Endothelial cell of umbilical vein (primary cell): Measurements from ENCODE around the gene LMAN2. TPM values are rescaled to one million over a fixed set of nuclear protein-coding genes. Genes with fewer than 3 reads are reported as not detected.

Source experiments
- BruUV-seq: library from RNA; stranded (reverse); fragments of 400-500 nt; replicated peaks from 2 replicates; lab custom pipeline; 2021; lab: Mats Ljungman, UMichigan
- CTCF ChIA-PET: fragments of 300-600, 350-600 bp; sonication (Branson Sonifier 250); formaldehyde crosslinking; loops from one replicate; lab custom pipeline; 2021; ENCODE audit warnings: antibody characterized with exemption, inconsistent platforms; lab: Charles Lee
- POLR2A ChIA-PET: fragments of 300-600, 350-600 bp; sonication (Branson Sonifier 250); formaldehyde crosslinking; loops from one replicate; lab custom pipeline; 2021; ENCODE audit warnings: antibody characterized with exemption, inconsistent platforms; lab: Charles Lee
- DNase-seq: peaks from one replicate; pipeline ENCODE4 v3.0.0-alpha.2; 2011; ENCODE audit warnings: low read depth, low spot score
- FAIRE-seq: peaks from 2 replicates; lab custom pipeline; 2011; peaks lifted over from hg19 to GRCh38; lab: Jason Lieb, UNC
- H2AFZ ChIP-seq: 2 replicates; pipeline ENCODE4 v1.6.0; 2012; ENCODE audit warnings: low read depth, low read length, control low read depth, inconsistent platforms
- H3K27ac ChIP-seq: 2 replicates; pipeline ENCODE4 v1.5.1; 2011; ENCODE audit warnings: low read depth, mild to moderate bottlenecking, control low read depth, low read length, moderate library complexity; ENCODE audit not compliant: insufficient read depth
- H3K27me3 ChIP-seq, 2 experiments: 2 replicates each; pipeline versions ENCODE4 v1.6.0 to v1.6.1; 2011; ENCODE audit warnings: low read length in 2 of 2, mixed read lengths in 1 of 2; ENCODE audit not compliant: control insufficient read depth in 2 of 2, insufficient read depth in 2 of 2
- H3K36me3 ChIP-seq, 2 experiments: 2 replicates in 1 of 2; 3 replicates in 1 of 2; pipeline ENCODE4 v1.5.1; 2011; ENCODE audit warnings: low read length in 2 of 2, mild to moderate bottlenecking in 1 of 2, moderate library complexity in 1 of 2; ENCODE audit not compliant: control insufficient read depth in 2 of 2, insufficient read depth in 2 of 2; ENCODE audit errors: extremely low read depth in 1 of 2
- H3K4me1 ChIP-seq: 3 replicates; pipeline ENCODE4 v1.5.1; 2011; ENCODE audit warnings: mild to moderate bottlenecking, low read length; ENCODE audit not compliant: control insufficient read depth, insufficient read depth; ENCODE audit errors: extremely low read depth
- H3K4me2 ChIP-seq: 2 replicates; pipeline ENCODE4 v1.6.1; 2011; ENCODE audit warnings: low read length, control low read depth, mixed read lengths; ENCODE audit not compliant: insufficient read depth
- H3K4me3 ChIP-seq, 3 experiments: fragments of 200-600 bp in 1 of 3; sonication (generic), shearing (Covaris generic) in 1 of 3; replicated peaks in 1 of 3; 2 replicates each; pipeline ENCODE4 v1.5.1; 2011 to 2016; ENCODE audit warnings: control low read depth in 3 of 3, low read length in 3 of 3, mild to moderate bottlenecking in 2 of 3, inconsistent platforms in 1 of 3, low read depth in 1 of 3, moderate library complexity in 1 of 3; ENCODE audit not compliant: insufficient read depth in 1 of 3
- H3K79me2 ChIP-seq: 2 replicates; pipeline ENCODE4 v1.6.0; 2012; ENCODE audit warnings: low read length, inconsistent platforms; ENCODE audit not compliant: control insufficient read depth, insufficient read depth
- H3K9ac ChIP-seq: replicated peaks from 2 replicates; pipeline ENCODE3; 2011; ENCODE audit warnings: low read length, control low read depth; ENCODE audit not compliant: insufficient read depth; ENCODE audit errors: extremely low read depth
- H3K9me1 ChIP-seq: replicated peaks from 3 replicates; pipeline ENCODE4 v1.6.0; 2011; ENCODE audit warnings: mild to moderate bottlenecking, low read length; ENCODE audit not compliant: control insufficient read depth, insufficient read depth; ENCODE audit errors: extremely low read depth
- H3K9me3 ChIP-seq: replicated peaks from 2 replicates; pipeline ENCODE4 v1.5.1; 2012; ENCODE audit warnings: low read length, inconsistent platforms; ENCODE audit not compliant: control insufficient read depth, insufficient read depth
- H4K20me1 ChIP-seq: replicated peaks from 2 replicates; pipeline ENCODE3; 2011; ENCODE audit warnings: mild to moderate bottlenecking, low read length; ENCODE audit not compliant: control insufficient read depth, insufficient read depth; ENCODE audit errors: extremely low read depth
- GATA2 ChIP-seq: IDR thresholded peaks from 2 replicates; pipeline ENCODE4 v1.7.0; 2011; ENCODE audit warnings: low read depth, mild to moderate bottlenecking, moderate library complexity, mixed read lengths, low read length; ENCODE audit not compliant: insufficient read length, insufficient read depth
- JUN ChIP-seq: IDR thresholded peaks from 2 replicates; pipeline ENCODE4 v1.6.1; 2011; ENCODE audit warnings: borderline replicate concordance, low read depth; ENCODE audit not compliant: insufficient read length, insufficient read depth
- POLR2AphosphoS5 ChIP-seq: IDR thresholded peaks from 2 replicates; pipeline ENCODE4 v1.6.1; 2012; ENCODE audit warnings: low read depth, mild to moderate bottlenecking, control low read depth, low read length, moderate library complexity; ENCODE audit not compliant: insufficient read depth
- dilution Hi-C: fragments of 300-500 bp; cut with MboI; formaldehyde crosslinking; loops from one replicate; pipeline ENCODE4 v1.15.0; 2019; ENCODE audit warnings: low sequenced_read_pairs; ENCODE audit not compliant: extremely low pct_ligation_motif_present
- intact Hi-C: fragments of 100-400 bp; cut with micrococcal nuclease; formaldehyde crosslinking; loops from one replicate; pipeline ENCODE4 v1.10.0; 2022
- polyA plus RNA-seq, 4 experiments: library from polyadenylated mRNA; depleted of rRNA in 3 of 4; stranded (reverse) in 3 of 4; unstranded in 1 of 4; fragments of >200 nt; gene quantifications; 2 replicates each; pipeline versions ENCODE4 v1.2.1 to v1.2.3, GENCODE V29; 2011 to 2012; ENCODE audit warnings: missing spikeins in 1 of 4
- total RNA-seq: library from RNA; stranded (reverse); gene quantifications from 2 replicates; pipeline ENCODE4 v1.2.3, GENCODE V29; 2021
- TF ChIP-seq, protein P1 (sequence below), 2 donors: IDR thresholded peaks; 1 replicate in 1 of 2; 2 replicates in 1 of 2; pipeline ENCODE4 v1.5.1; 2011; ENCODE audit warnings: low read length in 2 of 2, mild to moderate bottlenecking in 2 of 2, moderate library complexity in 2 of 2, control low read depth in 1 of 2, inconsistent platforms in 1 of 2, low read depth in 1 of 2; ENCODE audit not compliant: insufficient read depth in 1 of 2; ENCODE audit errors: extremely low read depth in 1 of 2

Gene LMAN2
- total and polyA plus RNA-seq, 2 donors (not counting 3 experiments of a cell fraction or from before 2014, with no cell fraction given): 151 to 370 TPM

DNA sequence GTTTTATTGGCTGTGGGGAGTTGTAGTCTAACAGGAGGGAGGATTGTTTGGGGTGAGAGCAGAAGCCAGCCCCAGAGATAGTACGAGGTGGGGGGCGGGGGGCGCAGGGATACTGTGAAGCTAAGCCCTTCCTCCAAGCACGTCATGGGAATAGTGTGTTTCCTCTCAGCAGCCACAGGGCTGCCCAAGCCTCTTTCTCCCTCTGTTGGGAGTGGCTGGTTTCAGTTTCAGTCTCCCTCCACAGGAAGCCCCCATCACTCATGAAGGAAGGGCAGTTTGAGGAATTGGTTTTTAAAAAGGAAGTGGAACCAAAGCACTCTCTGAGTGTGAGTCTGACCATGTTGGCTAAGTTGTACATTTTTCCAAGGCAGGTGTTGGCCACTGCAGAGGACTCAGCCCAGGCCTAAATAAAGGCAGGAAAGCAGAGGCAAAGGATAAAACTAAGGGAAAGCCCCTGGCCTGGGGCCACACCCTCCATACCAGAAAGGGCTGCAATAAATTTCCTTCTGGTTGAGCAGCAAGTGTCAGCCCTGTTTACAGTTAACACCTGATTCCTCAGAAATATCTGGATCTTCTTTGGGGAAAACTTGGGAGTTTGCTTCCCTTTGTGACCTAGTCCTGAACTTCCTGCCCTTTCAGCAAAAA, 51.1 kb downstream of the LMAN2 start:
- ChIA-PET POLR2A (interaction anchor here (0.7 kb wide), 1 partner anchor 70 kb away, joined by 5 read pairs; no protein-coding TSS in a partner anchor), CTCF (interaction anchor here (0.6 to 4.8 kb wide), 3 partner anchors 9 to 187 kb away, joined by 3 to 30 read pairs (median 4); no protein-coding TSS in a partner anchor)
- Histone ChIP-seq H3K27ac (peak overlapping the region; percentile 42), H3K79me2 (peaks cover 29% of the 10 kb centered on the region), H3K4me2 (peak overlapping the region; percentile 34), H3K9ac (no peak overlapping the region), H3K9me1 (no peaks in the 10 kb centered on the region), H3K4me3 (no peak overlapping the region), H2AFZ (no peak overlapping the region), H4K20me1 (no peaks in the 10 kb centered on the region), H3K4me1 (peaks cover 45% of the 10 kb centered on the region), H3K9me3 (no peaks in the 10 kb centered on the region), H3K27me3 (no peaks in the 10 kb centered on the region), H3K36me3 (peaks cover 0 to 13% of the 10 kb centered on the region in 2 experiments)
- dilution Hi-C loops (no loop called here), intact Hi-C loops (loop anchor here (1.0 to 5.0 kb wide), 2 partner anchors 168 to 186 kb away; partner anchors contain the start of gene NSD1)
- DNase-seq (peak; percentile 93), FAIRE-seq (peak; percentile 86)
- BruUV-seq: no TSS peak
- TF ChIP-seq GATA2: no peak
- TF ChIP-seq JUN: no peak
- no peak for TF ChIP-seq POLR2AphosphoS5
- TF ChIP-seq, protein P1, sequence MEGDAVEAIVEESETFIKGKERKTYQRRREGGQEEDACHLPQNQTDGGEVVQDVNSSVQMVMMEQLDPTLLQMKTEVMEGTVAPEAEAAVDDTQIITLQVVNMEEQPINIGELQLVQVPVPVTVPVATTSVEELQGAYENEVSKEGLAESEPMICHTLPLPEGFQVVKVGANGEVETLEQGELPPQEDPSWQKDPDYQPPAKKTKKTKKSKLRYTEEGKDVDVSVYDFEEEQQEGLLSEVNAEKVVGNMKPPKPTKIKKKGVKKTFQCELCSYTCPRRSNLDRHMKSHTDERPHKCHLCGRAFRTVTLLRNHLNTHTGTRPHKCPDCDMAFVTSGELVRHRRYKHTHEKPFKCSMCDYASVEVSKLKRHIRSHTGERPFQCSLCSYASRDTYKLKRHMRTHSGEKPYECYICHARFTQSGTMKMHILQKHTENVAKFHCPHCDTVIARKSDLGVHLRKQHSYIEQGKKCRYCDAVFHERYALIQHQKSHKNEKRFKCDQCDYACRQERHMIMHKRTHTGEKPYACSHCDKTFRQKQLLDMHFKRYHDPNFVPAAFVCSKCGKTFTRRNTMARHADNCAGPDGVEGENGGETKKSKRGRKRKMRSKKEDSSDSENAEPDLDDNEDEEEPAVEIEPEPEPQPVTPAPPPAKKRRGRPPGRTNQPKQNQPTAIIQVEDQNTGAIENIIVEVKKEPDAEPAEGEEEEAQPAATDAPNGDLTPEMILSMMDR (IDR thresholded peaks at IDR 0.05; ENCODE audit: extremely low read depth in 1 of 2, insufficient read depth in 1 of 2, low read depth in 1 of 2, low read length in 2 of 2): peak; percentile 10 to 42
